GM23338 (cell line): Measurements from ENCODE around the gene MAT2A. TPM values are rescaled to one million over a fixed set of nuclear protein-coding genes. Genes with fewer than 3 reads are reported as not detected.

Source experiments
- ATAC-seq: fragments of 200-7000 bp; cut with Tn5 transposase; 3 replicates; pipeline ENCODE4 v1.9.1; 2020
- DNase-seq: peaks from one replicate; pipeline ENCODE4 v3.0.0-alpha.2; 2015; ENCODE audit warnings: low spot score
- H2AFZ ChIP-seq: fragments of 200-600 bp; sonication (generic); 2 replicates; pipeline ENCODE4 v1.8.0; 2016; ENCODE audit warnings: antibody characterized with exemption, mild to moderate bottlenecking, moderate library complexity
- H3F3A ChIP-seq: fragments of 200-600 bp; sonication (generic); replicated peaks from 2 replicates; pipeline ENCODE4 v1.8.0; 2017; ENCODE audit warnings: antibody characterized with exemption, mixed run types, low read depth
- H3K27ac ChIP-seq: fragments of 200-600 bp; sonication (generic); 2 replicates; pipeline ENCODE4 v1.6.1; 2016; ENCODE audit warnings: low read depth
- H3K27me3 ChIP-seq: fragments of 200-600 bp; sonication (generic); 2 replicates; pipeline ENCODE4 v1.8.0; 2016; ENCODE audit warnings: mild to moderate bottlenecking, mixed run types, moderate library complexity; ENCODE audit not compliant: insufficient read depth
- H3K36me3 ChIP-seq: fragments of 200-600 bp; sonication (generic); 2 replicates; pipeline ENCODE4 v1.8.0; 2016; ENCODE audit warnings: mild to moderate bottlenecking; ENCODE audit not compliant: insufficient read depth
- H3K4me1 ChIP-seq: fragments of 200-600 bp; sonication (generic); 2 replicates; pipeline ENCODE4 v1.8.0; 2016; ENCODE audit warnings: mild to moderate bottlenecking, moderate library complexity; ENCODE audit not compliant: insufficient read depth
- H3K4me2 ChIP-seq: fragments of 200-600 bp; sonication (generic); 2 replicates; pipeline ENCODE4 v1.7.1; 2017; ENCODE audit warnings: mixed run types
- H3K4me3 ChIP-seq: fragments of 200-600 bp; sonication (generic); 2 replicates; pipeline ENCODE4 v1.6.1; 2016; ENCODE audit warnings: mixed run types
- H3K79me2 ChIP-seq: fragments of 200-600 bp; sonication (generic); replicated peaks from 2 replicates; pipeline ENCODE4 v1.8.0; 2017; ENCODE audit warnings: mild to moderate bottlenecking; ENCODE audit not compliant: insufficient read depth
- H3K9me2 ChIP-seq: fragments of 200-600 bp; sonication (generic); 2 replicates; pipeline ENCODE4 v1.8.0; 2017; ENCODE audit not compliant: insufficient read depth
- H4K20me1 ChIP-seq: fragments of 200-600 bp; sonication (generic); replicated peaks from 2 replicates; pipeline ENCODE4 v1.8.0; 2017; ENCODE audit warnings: mild to moderate bottlenecking; ENCODE audit not compliant: insufficient read depth
- H3K27ac Mint-ChIP-seq: 2 replicates; pipeline ENCODE4 v1.8.0; 2020; ENCODE audit warnings: inconsistent platforms, mild to moderate bottlenecking, moderate library complexity, mixed read lengths
- H3K27me3 Mint-ChIP-seq: 3 replicates; pipeline ENCODE4 v1.8.0; 2022; ENCODE audit warnings: low read depth, mild to moderate bottlenecking, moderate library complexity, mixed read lengths, inconsistent platforms; ENCODE audit not compliant: insufficient read depth, poor library complexity
- H3K36me3 Mint-ChIP-seq: 3 replicates; pipeline ENCODE4 v1.8.0; 2021; ENCODE audit warnings: low read depth, mild to moderate bottlenecking, inconsistent platforms, moderate library complexity, mixed read lengths
- H3K4me1 Mint-ChIP-seq: 3 replicates; pipeline ENCODE4 v1.8.0; 2020; ENCODE audit warnings: mild to moderate bottlenecking, inconsistent platforms, mixed read lengths
- H3K4me3 Mint-ChIP-seq: 3 replicates; pipeline ENCODE4 v1.8.0; 2021; ENCODE audit warnings: moderate library complexity, mild to moderate bottlenecking, inconsistent platforms, mixed read lengths
- H3K9me3 Mint-ChIP-seq: 3 replicates; pipeline ENCODE4 v1.8.0; 2020; ENCODE audit warnings: moderate library complexity, mild to moderate bottlenecking, inconsistent platforms, mixed read lengths
- CREB1 ChIP-seq: fragments of 250-450 bp; sonication (Bioruptor Pico); IDR thresholded peaks from 2 replicates; pipeline ENCODE4 v1.5.0; 2020; ENCODE audit warnings: low read depth, mild to moderate bottlenecking, moderate library complexity
- CTCF ChIP-seq, 2 experiments: fragments of 200-600 bp in 1 of 2; sonication (generic) in 1 of 2; conservative IDR thresholded peaks; 2 replicates each; pipeline versions ENCODE4 v1.5.1 to v1.6.1; 2016 to 2017; ENCODE audit warnings: antibody characterized with exemption in 2 of 2, low read depth in 2 of 2, mild to moderate bottlenecking in 2 of 2, moderate library complexity in 1 of 2
- ETS1 ChIP-seq: IDR thresholded peaks from 2 replicates; pipeline ENCODE4 v1.6.1; 2016; ENCODE audit warnings: antibody characterized with exemption
- EZH2 ChIP-seq: fragments of 200-600 bp; sonication (generic); IDR thresholded peaks from one replicate; pipeline ENCODE4 v1.8.0; 2017; ENCODE audit warnings: antibody characterized with exemption, mild to moderate bottlenecking, low read depth; ENCODE audit not compliant: unreplicated experiment
- EZH2phosphoT487 ChIP-seq: fragments of 200-600 bp; sonication (generic); IDR thresholded peaks from one replicate; pipeline ENCODE4 v1.8.1; 2018; ENCODE audit warnings: antibody characterized with exemption; ENCODE audit not compliant: unreplicated experiment
- JUNB ChIP-seq: IDR thresholded peaks from one replicate; pipeline ENCODE4 v1.6.1; 2016; ENCODE audit warnings: antibody characterized with exemption; ENCODE audit not compliant: unreplicated experiment
- NANOG ChIP-seq: IDR thresholded peaks from 2 replicates; pipeline ENCODE4 v1.6.1; 2016; ENCODE audit warnings: antibody characterized with exemption, borderline replicate concordance
- REST ChIP-seq: IDR thresholded peaks from one replicate; pipeline ENCODE4 v1.6.1; 2018; ENCODE audit warnings: antibody characterized with exemption; ENCODE audit not compliant: unreplicated experiment
- ZNF114 ChIP-seq: fragments of 250-450 bp; sonication (Bioruptor Pico); IDR thresholded peaks from 2 replicates; pipeline ENCODE4 v1.5.0; 2020; ENCODE audit warnings: mild to moderate bottlenecking, moderate library complexity
- ZNF462 ChIP-seq: fragments of 250-450 bp; sonication (Bioruptor Pico); IDR thresholded peaks from 2 replicates; pipeline ENCODE4 v1.5.0; 2020; ENCODE audit warnings: mild to moderate bottlenecking, moderate library complexity
- polyA plus RNA-seq: library from polyadenylated mRNA; unstranded; fragments of >200 nt; fragmentation: Nextera tagmentation; extraction: Ambion mirVana; gene quantifications from 2 replicates; pipeline ENCODE4 v1.2.1, GENCODE V29; 2016
- total RNA-seq: library from RNA; depleted of rRNA; stranded (reverse); fragments of >200 nt; shearing (Covaris generic); gene quantifications from 2 replicates; pipeline ENCODE4 v1.2.3, GENCODE V29; 2014

MAT2A gene
- total and polyA plus RNA-seq, 2 experiments from 2014 or later = 105 to 232 TPM

- TF ChIP-seq NANOG (no peak), CTCF (conservative IDR thresholded peaks at IDR 0.05; ENCODE audit: low read depth in 2 of 2) (no peak), EZH2 (no peak), CREB1 (CRISPR knock-in tag) (no peak), JUNB (no peak)
These were observed 9.6 kb downstream of the MAT2A start (continued) for GRCh38 chr2:85548608-85548900.

DNA sequence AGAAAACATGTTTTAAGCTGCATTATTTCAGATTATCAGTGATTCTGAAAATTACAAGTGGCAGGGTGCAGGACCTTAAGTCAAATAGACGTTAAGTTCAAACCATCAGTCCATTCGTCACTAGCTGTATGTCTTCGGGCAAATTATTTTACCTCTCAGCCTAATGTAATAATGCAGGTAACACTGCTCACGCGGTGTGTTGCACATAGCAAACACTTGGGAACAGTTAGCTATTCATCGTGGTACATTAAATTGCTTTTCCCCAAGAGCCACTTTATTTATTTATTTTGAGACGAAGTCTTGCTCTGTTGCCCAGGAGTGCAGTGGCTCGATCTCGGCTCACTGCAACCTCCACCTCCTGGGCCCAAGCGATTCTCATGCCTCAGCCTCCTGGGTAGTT, 10.1 kb downstream of the MAT2A start:
- Histone ChIP-seq H3K27ac (no peak overlapping the region), H3K27me3 (no peaks in the 10 kb centered on the region), H3K4me3 (no peak overlapping the region), H3K4me2 (no peak overlapping the region), H3K4me1 (no peaks in the 10 kb centered on the region), H2AFZ (no peak overlapping the region), H3K36me3 (peaks cover 41% of the 10 kb centered on the region), H3F3A (peaks cover 34% of the 10 kb centered on the region), H3K79me2 (no peaks in the 10 kb centered on the region), H3K9me2 (no peaks in the 10 kb centered on the region), H4K20me1 (no peaks in the 10 kb centered on the region)
- Mint-ChIP-seq H3K27ac (no peak overlapping the region), H3K9me3 (no peaks in the 10 kb centered on the region; the same call in 2 of the 3 replicates), H3K4me3 (no peak overlapping the region), H3K36me3 (peaks cover 78% of the 10 kb centered on the region), H3K4me1 (peaks cover 12% of the 10 kb centered on the region; the same call in 2 of the 3 replicates), H3K27me3 (peaks cover 18% of the 10 kb centered on the region)
- ATAC-seq (no peak), DNase-seq (no peak)
- TF ChIP-seq ZNF462 (no peak), EZH2 (no peak), NANOG (no peak), REST (no peak), EZH2phosphoT487 (no peak), CREB1 (CRISPR knock-in tag) (no peak), ETS1 (no peak), ZNF114 (no peak), JUNB (no peak), CTCF (conservative IDR thresholded peaks at IDR 0.05; ENCODE audit: low read depth in 2 of 2) (no peak)
